Fibroblast of villous mesenchyme (primary cell): ENCODE results near the gene KBTBD12. TPM values are rescaled to one million over a fixed set of nuclear protein-coding genes. Genes with fewer than 3 reads are reported as not detected.
A peak's percentile ranks its signal among the peaks of the same experiment; 100 is the strongest.

Source experiments
- DNase-seq: peaks from one replicate; pipeline ENCODE4 v3.0.0-alpha.2; 2010; ENCODE audit warnings: low read depth
- H3K4me3 ChIP-seq: 2 replicates; pipeline ENCODE4 v1.5.1; 2011; ENCODE audit warnings: low read depth, mild to moderate bottlenecking, low read length
- total RNA-seq: library from RNA; depleted of rRNA; stranded (reverse); fragments of >200 nt; gene quantifications from 2 replicates; pipeline ENCODE4 v1.2.3, GENCODE V29; 2012
- TF ChIP-seq, protein P1 (sequence below): IDR thresholded peaks from 2 replicates; pipeline ENCODE4 v1.5.1; 2012; ENCODE audit warnings: low read depth, mild to moderate bottlenecking, low read length; ENCODE audit not compliant: insufficient read depth

The KBTBD12 gene
- total RNA-seq, 1 donor: not detected

DNA sequence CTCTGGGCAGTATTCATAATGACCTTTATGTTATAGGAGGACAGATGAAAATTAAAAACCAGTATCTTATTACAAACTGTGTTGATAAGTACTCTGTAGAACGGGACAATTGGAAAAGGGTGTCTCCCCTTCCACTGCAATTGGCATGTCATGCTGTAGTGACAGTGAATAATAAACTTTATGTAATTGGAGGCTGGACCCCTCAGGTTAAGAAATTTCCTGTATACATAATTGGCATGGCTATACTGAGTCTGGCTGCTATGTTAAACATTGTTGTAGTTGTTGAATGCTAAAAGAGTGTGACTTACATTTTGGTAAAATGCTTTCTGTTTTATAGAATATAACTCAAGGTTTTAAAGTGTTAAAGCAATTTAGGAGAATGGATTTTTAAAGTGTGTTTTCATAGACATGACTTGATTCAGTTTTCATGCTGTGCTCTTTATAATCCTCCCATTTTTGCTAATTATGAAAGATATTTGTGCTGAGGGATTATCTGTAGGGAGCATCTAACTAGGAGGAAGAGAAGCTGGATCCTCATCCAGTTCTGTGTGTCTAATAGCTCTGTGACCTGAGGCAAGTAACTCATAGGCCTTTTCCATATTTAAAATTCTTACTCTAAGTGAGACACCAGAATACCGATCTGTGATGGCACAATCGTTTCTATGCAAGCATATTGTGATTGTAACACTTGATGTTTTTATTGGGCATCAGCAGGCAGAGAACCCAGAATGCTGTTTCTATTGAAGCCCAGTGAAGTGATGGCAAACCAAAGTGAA lies 13.0 kb downstream of the KBTBD12 start:
- no peak overlapping the region for H3K4me3 ChIP-seq
- no peak for DNase-seq
- TF ChIP-seq, protein P1, sequence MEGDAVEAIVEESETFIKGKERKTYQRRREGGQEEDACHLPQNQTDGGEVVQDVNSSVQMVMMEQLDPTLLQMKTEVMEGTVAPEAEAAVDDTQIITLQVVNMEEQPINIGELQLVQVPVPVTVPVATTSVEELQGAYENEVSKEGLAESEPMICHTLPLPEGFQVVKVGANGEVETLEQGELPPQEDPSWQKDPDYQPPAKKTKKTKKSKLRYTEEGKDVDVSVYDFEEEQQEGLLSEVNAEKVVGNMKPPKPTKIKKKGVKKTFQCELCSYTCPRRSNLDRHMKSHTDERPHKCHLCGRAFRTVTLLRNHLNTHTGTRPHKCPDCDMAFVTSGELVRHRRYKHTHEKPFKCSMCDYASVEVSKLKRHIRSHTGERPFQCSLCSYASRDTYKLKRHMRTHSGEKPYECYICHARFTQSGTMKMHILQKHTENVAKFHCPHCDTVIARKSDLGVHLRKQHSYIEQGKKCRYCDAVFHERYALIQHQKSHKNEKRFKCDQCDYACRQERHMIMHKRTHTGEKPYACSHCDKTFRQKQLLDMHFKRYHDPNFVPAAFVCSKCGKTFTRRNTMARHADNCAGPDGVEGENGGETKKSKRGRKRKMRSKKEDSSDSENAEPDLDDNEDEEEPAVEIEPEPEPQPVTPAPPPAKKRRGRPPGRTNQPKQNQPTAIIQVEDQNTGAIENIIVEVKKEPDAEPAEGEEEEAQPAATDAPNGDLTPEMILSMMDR: no peak

DNA sequence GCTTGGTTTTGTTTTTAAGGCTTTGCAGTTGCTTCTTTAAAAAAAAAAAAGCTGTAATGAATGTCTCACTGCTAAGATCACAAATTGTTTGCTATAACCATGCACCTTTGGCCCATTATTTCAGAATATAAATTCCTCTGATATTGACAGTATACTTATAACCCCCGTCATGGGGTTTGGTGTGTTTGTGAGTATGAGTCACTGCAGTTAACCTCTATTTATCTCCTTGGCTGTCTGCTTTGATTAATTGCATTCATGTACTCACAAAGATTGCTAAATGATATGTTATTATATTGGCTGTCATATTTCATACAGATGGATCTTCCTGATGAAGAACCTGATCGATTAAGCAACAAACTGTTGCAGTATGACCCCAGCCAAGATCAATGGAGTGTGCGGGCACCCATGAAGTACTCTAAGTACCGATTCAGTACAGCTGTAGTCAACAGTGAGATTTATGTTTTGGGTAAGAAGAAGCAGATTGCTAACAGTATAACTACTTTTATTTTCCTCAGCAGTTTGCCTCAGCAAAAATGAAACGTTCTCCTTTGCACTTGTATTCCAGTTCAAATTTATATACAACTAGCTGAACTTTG lies 14.9 kb downstream of the KBTBD12 start:
- no peak overlapping the region for H3K4me3 ChIP-seq
- peak; percentile 14 for DNase-seq
- TF ChIP-seq, protein P1: no peak

DNA sequence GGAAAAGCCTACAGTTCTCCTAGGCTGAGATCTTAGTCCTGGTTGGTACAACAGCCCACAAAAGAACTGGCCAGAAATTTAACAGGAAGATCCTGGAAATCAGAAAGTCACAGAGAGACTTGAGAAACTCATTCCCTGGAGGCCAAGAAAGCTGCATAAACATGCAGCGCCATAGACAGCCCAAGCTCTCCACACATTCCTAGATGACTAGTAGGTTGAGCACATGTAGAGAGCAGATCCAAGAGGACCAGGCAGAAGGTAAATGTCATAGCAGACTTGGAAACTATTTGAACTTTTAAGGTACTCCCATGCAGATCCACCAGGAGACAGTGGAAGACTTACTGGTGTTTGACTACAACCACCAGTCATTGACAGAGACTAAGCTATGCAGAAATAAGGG lies 18.4 kb downstream of the KBTBD12 start:
- no peak for DNase-seq
- TF ChIP-seq, protein P1: no peak
- H3K4me3 ChIP-seq: no peak overlapping the region

DNA sequence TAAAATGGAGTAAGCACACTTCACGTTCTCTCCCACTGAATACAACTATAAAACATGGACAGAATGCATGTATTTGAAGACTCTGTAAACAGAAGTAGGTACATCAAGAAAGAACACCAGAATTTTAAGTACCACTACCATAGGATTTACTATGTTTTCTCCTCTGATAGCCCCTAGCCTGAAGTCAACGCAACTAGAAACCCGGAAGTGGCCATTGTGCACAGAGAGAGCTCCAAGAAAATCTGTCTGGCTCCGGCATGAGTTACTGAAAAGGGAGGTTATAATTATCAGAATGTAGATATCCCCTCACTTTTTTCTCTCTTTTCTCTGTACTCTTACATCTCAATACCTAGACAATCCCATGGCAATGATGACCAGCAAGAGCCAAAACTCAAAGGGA lies 23.8 kb downstream of the KBTBD12 start:
- no peak overlapping the region for H3K4me3 ChIP-seq
- TF ChIP-seq, protein P1: no peak
- no peak for DNase-seq

DNA sequence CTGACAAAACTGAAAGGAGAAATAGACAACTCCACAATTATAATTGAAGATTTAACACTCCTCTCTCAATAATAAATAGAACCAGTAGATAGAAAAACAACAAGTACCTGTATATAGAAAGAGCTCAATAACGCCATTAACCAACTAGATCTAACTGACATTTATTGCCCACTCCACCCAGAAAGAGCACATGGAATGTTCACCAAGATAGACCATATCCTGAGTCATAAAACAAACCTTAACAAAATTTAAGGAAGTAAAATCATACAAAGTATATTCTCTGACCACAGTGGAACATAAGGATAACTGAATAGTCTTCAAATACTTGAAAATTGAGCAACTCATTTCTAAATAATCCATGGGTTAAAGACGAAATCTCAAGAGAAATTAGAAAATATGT lies 25.1 kb downstream of the KBTBD12 start:
- TF ChIP-seq, protein P1: no peak
- no peak for DNase-seq
- no peak overlapping the region for H3K4me3 ChIP-seq

DNA sequence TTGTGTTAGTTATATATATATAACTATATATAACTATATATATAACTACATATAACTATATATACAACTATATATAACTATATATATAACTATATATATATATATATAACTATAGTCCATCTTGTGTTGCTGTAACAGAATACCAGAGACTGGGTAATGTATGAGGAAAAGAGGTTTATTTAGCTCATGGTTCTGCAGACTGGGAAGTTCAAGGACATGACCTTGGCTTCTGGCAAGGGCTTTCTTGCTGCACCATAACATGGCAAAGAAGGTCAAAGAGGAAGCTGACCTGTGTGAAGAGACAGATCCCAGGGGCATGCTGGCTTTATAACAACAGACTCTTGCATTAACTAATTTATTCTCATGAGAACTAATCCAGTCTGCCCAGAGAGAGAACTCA lies 27.6 kb downstream of the KBTBD12 start:
- DNase-seq: no peak
- TF ChIP-seq, protein P1: no peak
- H3K4me3 ChIP-seq: no peak overlapping the region
